GM12864 (cell line): Measurements from ENCODE around the gene CAMK2B.

Source experiments
- DNase-seq: peaks from one replicate; pipeline ENCODE4 v3.0.0-alpha.2; 2011; ENCODE audit warnings: low read depth
- H3K4me3 ChIP-seq: 2 replicates; pipeline ENCODE4 v1.5.1; 2011; ENCODE audit warnings: mild to moderate bottlenecking, low read depth, low read length, control low read depth
- TF ChIP-seq, protein P1 (sequence below): IDR thresholded peaks from 2 replicates; pipeline ENCODE4 v1.5.1; 2011; ENCODE audit warnings: low read depth, mild to moderate bottlenecking, moderate library complexity, low read length, control low read depth, inconsistent platforms; ENCODE audit errors: missing control alignments

CAMK2B gene

DNA sequence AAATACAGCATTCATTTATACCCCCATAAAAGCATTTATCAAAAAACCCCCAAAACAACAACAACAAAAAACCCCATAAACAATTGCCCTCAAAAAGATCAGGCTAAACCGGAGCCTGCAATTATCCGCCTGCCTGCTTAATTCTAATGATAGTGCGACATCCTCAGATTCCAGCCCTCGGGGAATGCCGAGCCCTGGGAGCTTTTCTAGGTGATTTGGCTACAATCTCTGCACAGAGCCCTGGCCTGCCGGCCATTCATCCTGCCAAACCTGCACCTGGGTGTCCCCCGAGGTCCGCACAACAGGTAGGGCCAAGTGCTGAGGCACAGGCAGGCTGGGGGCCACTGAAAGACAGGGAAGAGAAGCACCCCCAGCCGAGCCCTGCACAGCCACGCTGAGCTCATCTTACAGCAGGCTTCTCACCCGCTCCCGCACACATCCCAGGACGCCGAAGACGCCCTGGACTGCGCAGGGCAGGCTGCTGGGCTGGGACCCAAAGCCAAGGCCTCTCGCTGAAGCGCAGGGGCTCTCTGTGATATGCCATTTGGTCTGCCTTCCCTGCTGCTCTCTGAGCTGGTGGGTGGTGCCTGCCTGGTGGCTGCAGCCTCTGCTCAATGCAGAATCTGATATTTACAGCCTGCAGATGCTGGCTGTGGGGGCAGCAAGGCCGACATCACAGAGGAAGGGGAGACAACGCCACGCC lies 57.5 kb downstream of the CAMK2B start:
- H3K4me3 ChIP-seq = no peak overlapping the region
- TF ChIP-seq, protein P1, sequence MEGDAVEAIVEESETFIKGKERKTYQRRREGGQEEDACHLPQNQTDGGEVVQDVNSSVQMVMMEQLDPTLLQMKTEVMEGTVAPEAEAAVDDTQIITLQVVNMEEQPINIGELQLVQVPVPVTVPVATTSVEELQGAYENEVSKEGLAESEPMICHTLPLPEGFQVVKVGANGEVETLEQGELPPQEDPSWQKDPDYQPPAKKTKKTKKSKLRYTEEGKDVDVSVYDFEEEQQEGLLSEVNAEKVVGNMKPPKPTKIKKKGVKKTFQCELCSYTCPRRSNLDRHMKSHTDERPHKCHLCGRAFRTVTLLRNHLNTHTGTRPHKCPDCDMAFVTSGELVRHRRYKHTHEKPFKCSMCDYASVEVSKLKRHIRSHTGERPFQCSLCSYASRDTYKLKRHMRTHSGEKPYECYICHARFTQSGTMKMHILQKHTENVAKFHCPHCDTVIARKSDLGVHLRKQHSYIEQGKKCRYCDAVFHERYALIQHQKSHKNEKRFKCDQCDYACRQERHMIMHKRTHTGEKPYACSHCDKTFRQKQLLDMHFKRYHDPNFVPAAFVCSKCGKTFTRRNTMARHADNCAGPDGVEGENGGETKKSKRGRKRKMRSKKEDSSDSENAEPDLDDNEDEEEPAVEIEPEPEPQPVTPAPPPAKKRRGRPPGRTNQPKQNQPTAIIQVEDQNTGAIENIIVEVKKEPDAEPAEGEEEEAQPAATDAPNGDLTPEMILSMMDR = no peak
- DNase-seq = no peak

GRCh38 chr7:44267178-44267577 lies 58.2 kb downstream of the CAMK2B start:
- DNase-seq = no peak
- H3K4me3 ChIP-seq = no peak overlapping the region
- TF ChIP-seq, protein P1 = no peak

- H3K4me3 ChIP-seq = no peak overlapping the region
- TF ChIP-seq, protein P1 = no peak
- no peak for DNase-seq
Observed at GRCh38 chr7:44266526-44266925, 58.9 kb downstream of the CAMK2B start.

- H3K4me3 ChIP-seq = no peak overlapping the region
- DNase-seq = no peak
- TF ChIP-seq, protein P1 = no peak
Observed at GRCh38 chr7:44265728-44266127, 59.7 kb downstream of the CAMK2B start.

DNA sequence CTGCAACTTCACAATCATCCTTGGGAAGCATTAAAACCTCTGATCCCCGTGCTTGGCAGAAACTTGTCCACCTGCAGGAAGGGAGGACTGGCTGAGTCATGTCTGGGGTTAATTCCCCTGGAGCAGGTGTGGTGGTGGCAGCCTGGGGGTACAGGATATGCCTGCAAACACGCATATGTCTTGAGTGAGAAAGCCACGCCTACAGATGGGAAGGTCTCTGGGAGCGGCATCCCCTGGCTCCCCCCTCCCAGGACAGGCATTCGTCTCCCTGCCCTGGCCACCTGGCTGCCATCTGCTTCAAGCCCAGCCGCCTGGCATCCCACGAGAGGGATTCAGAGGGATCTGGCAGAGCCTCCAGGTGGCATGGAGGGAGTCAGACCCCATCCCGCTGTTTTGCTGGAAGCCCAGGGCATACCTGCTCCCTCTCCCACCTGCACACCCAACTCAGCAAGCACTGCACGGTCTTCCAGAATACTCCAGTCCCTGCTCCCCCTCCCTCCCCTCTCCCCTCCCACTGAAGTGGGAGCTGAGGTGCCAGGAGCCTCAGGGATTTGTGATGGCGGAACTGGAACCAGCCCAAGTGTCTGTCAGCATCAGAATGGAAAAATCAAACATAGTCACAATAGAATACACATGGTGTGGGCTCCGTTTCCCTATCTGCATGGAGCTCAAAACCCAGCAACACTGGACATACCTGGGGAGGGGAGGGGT lies 61.0 kb downstream of the CAMK2B start:
- TF ChIP-seq, protein P1 = no peak
- DNase-seq = no peak
- no peak overlapping the region for H3K4me3 ChIP-seq

GRCh38 chr7:44263326-44264082 lies 61.9 kb downstream of the CAMK2B start:
- no peak for DNase-seq
- TF ChIP-seq, protein P1 = no peak
- no peak overlapping the region for H3K4me3 ChIP-seq
